ENCODE data around the gene TFB1M. TPM values are rescaled to one million over a fixed set of nuclear protein-coding genes. Genes with fewer than 3 reads are reported as not detected.

Gene TFB1M
- total RNA-seq, 2 donors from 2014 or later: 6.6 to 11.0 TPM

DNA sequence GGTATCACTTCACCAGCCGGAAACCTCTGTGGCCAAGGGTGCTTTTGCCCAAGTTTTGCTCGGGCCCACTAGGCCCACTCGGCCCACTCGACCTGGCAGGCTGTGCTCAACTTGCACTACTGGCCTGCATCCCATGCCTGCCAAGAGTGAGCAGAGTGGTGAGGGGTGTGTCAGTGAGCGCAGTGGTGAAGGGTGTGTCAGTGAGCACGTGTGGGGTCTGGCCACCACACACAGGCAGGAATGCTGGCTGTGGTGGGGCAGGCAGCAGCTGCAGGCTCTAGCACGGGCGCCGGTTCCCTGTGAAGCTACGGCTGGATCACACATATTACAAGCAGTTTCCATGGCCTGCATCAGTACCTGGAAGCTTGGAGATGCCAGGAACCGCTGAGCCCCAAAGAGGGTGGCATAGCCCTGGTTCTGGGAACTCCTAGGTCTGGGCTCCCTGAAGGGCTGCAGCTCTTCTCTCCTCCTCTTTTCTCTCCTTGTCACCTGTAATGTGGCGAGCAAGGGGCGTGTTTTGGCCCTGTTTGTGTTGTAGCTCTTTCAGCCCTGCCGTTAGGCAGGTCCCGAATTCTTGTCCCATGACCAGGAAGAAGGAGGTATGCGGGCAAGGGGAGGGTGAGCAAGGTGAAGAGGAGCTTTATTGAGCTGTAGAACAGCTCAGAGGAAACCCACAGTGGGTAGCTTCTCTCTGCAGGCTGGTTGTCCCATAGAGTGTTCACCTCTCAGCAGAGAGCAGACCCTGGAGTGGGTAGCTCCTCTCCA lies 101.5 kb downstream of the TFB1M start:
- Histone ChIP-seq H3K4me3 (no peak overlapping the region), H3K27ac (no peak overlapping the region), H3K27me3 (replicated peaks; ENCODE audit: insufficient read depth) (no peaks in the 10 kb centered on the region), H3K4me1 (ENCODE audit: control insufficient read depth in 1 of 2, low read depth in 2 of 2) (no peaks in the 10 kb centered on the region), H3K9me3 (no peaks in the 10 kb centered on the region), H3K36me3 (no peaks in the 10 kb centered on the region)
- TF ChIP-seq CTCF (IDR thresholded peaks at IDR 0.05): no peak
- ATAC-seq (ENCODE audit: insufficient number of reproducible peaks, low FRiP score, low read depth) (no peak), DNase-seq (ENCODE audit: low spot score) (no peak)

DNA sequence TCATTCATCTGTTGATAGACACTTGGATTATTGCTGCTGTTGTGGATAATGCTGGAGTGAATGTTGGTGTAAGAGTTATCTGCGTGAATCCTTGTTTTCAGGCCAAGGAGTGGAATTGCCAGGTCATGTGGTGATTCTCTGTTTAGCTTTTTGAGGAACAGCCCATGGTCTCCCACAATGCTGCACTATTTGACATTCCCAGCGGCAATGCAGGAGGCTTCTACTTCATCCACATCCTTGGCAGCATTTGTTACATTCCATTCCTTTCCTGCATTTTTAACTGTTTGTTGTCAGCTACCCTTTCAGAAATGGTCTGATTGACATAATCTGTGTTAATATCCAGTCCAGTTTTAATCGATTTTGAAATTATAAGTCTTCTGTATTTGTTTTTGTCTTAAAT lies 102.2 kb downstream of the TFB1M start:
- DNase-seq (ENCODE audit: low spot score) (no peak), ATAC-seq (ENCODE audit: insufficient number of reproducible peaks, low FRiP score, low read depth) (no peak)
- Histone ChIP-seq H3K36me3 (no peaks in the 10 kb centered on the region), H3K4me1 (ENCODE audit: control insufficient read depth in 1 of 2, low read depth in 2 of 2) (no peaks in the 10 kb centered on the region), H3K27me3 (replicated peaks; ENCODE audit: insufficient read depth) (no peaks in the 10 kb centered on the region), H3K4me3 (no peak overlapping the region), H3K9me3 (no peaks in the 10 kb centered on the region), H3K27ac (no peak overlapping the region)
- no peak for TF ChIP-seq CTCF (IDR thresholded peaks at IDR 0.05)

GRCh38 chr6:155207223-155207622 lies 107.1 kb downstream of the TFB1M start:
- DNase-seq (ENCODE audit: low spot score) (no peak), ATAC-seq (ENCODE audit: insufficient number of reproducible peaks, low FRiP score, low read depth) (no peak)
- no peaks in the 10 kb centered on the region for H3K36me3 ChIP-seq
- no peak for TF ChIP-seq CTCF (IDR thresholded peaks at IDR 0.05)
- no peaks in the 10 kb centered on the region for H3K9me3 ChIP-seq
- H3K4me1 ChIP-seq (ENCODE audit: control insufficient read depth in 1 of 2, low read depth in 2 of 2): peaks cover 1 to 3% of the 10 kb centered on the region in 2 donors
- H3K27ac ChIP-seq: no peak overlapping the region
- H3K27me3 ChIP-seq (replicated peaks; ENCODE audit: insufficient read depth): no peaks in the 10 kb centered on the region
- no peak overlapping the region for H3K4me3 ChIP-seq

Other genes with a start within 250 kb of the TFB1M start
- gene CLDN20, start 50.5 kb downstream of the TFB1M start, total RNA-seq: not detected
- gene NOX3, start 141.4 kb upstream of the TFB1M start, total RNA-seq: not detected